ENCODE measurements around the gene RFLNA. TPM values are rescaled to one million over a fixed set of nuclear protein-coding genes. Genes with fewer than 3 reads are reported as not detected.

Gene RFLNA
- polyA plus RNA-seq, 1 donor = 5.0 TPM

DNA sequence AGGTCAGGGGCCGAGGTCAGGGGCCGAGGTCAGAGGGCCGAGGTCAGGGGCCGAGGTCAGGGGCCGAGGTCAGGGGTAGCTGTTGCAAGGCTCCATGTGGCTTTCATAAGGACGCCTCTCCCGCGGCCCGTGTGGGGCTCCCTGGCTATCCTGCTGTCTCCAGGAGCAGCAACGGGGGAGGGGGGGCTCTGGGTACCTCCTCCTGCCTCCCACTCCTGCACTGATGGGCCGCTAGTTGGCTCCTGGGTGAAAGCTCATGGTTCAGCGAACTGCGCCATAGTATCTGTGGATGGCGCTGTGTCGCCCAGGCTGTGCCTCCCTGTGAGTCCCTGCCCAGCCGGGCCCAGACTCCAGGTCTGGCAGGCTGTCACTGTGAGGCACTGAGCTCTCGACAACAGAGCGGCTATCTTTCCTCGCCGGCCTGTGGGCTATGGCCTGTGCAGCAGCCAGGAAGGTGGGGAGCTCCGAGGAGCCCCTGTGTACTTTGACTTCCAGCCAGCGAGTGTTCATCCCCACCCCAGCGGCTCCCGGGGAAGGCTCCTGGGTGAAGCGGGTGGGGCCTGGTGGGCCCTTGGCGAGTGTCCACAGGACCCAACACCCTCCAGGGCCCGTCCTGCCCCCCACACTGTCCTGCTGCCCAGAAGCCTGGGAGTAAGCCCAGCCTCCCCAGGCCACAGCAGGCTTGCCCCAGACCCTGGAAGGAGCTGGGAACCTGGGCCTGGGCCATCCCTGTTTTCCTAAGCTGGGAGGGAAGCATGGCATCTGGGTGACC, 8.1 kb downstream of the RFLNA start:
- no peak for DNase-seq

GRCh38 chr12:124303579-124304313, 8.9 kb downstream of the RFLNA start:
- no peak for DNase-seq

DNA sequence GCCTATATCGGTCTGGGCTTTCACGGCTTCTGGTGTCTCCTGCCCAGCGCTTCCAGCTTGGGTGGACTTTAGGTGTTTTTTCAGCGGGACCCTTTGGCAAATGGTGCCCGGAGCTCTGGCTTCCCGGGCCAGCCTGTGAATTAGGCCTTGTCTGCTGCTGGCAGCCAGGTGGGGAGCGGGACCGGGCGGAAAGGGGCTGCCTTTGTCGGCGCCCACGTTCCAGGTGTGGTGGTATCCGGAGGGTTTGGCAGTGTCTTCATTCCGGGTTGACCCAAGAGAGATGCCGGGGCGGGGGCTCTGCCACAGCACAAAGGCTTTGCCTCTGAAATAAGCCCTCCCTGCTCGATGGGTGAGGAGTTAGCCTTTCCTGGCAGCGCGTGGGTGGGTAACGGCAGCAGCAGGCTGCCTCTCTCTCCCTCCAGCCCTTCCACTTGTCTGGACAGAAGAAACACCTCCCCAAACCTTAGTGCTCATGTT, 9.5 kb downstream of the RFLNA start:
- no peak for DNase-seq

DNA sequence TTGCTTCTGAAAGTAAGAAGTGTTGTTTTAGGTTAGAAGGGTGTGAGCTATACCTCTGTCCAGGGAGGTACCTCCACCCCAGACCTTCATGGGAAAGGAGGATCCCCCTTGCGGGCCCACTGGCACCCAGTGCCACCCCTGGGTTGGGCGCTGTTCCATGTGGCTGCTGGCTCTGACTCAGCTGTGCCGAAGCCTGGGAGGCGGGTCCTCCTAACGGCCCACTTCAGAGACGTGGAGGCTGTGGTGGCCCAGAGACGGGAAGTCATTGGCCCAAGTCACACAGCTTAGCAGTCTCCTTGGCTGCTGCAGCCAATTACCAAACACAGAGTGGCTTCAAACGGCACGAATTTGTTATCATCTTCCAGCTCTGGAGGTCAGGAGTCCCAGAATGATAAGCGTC, 10.2 kb downstream of the RFLNA start:
- DNase-seq = no peak

- no peak for DNase-seq
Observed at GRCh38 chr12:124305776-124306685, 11.1 kb downstream of the RFLNA start.

- no peak for DNase-seq
Observed at GRCh38 chr12:124306686-124307555, 12.0 kb downstream of the RFLNA start.

DNA sequence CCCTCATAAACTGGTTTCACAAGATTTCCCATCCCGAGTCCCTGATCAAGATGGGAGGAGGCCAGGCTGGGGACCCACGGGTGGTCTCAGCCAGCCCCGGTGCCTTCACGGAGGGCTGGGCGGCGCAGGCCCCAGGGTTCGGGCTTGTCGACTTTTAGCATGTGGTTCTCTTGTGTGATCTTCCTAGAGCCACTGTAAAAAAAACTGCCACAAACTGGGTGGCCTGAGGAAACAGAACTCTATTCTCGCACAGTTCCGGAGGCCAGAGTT, 12.6 kb downstream of the RFLNA start:
- DNase-seq = no peak

DNA sequence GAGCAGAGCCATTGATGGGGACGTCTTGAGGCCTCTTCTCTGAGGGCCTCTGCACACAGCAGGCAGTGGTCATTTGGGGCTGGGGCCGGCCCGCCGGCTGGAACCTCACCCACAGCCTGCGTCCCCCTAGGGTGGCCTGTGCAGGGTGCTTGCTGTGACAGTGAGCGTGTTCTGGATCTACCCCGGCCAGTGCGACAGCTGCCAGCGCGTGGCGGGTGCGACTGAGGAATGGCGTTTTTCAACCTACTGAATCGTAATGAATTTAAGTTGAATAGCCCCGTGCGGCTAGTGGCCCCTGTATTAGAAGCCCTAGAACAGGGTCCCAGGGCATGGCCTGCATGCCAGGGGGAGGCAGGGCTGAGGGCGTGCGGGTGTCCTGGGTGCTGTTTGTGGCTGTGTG, 13.8 kb downstream of the RFLNA start:
- DNase-seq = no peak

- DNase-seq = no peak
Observed at GRCh38 chr12:124309231-124309630, 14.3 kb downstream of the RFLNA start.

DNA sequence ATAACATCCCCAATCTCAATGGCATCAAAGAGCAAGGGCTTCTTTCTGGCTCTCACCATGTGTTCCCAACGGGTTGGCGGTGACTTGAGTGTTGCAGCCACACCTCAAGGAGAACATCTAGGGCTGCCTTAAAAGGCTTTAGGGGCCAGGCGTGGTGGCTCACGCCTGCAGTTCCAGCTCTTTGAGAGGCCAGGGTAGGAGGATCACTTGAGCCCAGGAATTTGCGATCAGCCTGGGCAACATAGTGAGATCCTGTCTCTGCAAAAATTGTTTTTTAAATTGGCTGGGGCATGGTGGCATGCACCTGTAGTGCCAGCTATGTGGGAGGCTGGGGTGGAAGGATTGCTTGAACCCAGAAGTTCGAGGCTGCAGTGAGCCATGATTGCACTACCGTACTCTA, 14.9 kb downstream of the RFLNA start:
- no peak for DNase-seq

DNA sequence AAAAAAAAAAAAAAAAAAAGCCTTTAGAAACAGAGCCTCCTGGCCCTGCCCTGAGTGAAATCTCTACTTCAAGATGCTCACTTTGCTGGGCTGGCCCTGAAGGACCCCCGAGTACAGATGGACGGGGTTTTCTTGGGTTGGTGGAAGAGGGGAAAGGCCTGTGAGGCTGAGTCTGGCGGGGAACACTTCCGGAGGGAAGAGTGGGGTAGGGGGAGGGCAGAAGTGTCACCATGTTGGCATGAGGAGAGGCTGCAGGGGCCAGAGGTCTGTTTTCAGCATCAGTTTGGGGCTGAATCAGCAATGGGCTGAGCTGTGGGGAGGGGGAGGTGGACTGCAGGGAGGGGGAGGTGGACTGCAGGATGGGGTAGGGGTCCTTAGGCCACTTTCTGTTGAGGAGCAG, 15.3 kb downstream of the RFLNA start:
- DNase-seq = no peak

DNA sequence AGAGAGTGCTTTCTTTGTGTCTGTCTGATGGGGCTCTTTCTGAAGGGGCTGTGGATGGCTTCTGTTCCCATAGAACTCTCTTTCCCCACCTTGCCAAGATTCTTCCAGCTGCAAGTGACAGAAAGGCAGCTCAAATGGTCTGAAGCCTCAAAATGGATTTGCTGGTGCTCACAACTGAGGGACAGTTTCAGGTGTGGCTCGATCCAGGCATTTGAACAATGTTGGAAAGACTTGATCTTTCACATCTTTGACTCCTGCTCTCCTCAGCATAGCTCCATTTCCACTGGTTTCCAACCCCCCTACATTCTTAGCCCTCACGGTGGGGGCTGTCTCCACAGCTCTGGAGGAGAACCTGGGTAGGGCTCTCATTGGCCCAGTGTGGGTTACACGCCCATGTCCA, 15.9 kb downstream of the RFLNA start:
- no peak for DNase-seq

- DNase-seq = no peak
Observed at GRCh38 chr12:124311292-124312109, 16.6 kb downstream of the RFLNA start.

- DNase-seq = no peak
Observed at GRCh38 chr12:124312601-124313000, 17.7 kb downstream of the RFLNA start.

DNA sequence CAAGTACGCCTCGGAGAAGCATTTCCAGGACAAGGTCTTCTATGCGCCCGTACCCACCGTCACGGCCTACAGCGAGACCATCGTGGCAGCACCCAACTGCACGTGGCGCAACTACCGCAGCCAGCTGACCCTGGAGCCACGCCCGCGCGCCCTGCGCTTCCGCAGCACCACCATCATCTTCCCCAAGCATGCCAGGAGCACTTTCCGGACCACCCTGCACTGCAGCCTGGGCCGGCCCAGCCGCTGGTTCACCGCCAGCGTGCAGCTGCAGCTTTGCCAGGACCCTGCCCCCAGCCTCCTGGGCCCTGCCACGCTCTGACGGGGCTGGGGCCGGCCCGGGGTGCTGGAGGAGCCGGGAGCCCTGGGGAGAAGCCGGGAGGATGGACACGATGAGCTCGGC, 19.3 kb downstream of the RFLNA start:
- DNase-seq = no peak

DNA sequence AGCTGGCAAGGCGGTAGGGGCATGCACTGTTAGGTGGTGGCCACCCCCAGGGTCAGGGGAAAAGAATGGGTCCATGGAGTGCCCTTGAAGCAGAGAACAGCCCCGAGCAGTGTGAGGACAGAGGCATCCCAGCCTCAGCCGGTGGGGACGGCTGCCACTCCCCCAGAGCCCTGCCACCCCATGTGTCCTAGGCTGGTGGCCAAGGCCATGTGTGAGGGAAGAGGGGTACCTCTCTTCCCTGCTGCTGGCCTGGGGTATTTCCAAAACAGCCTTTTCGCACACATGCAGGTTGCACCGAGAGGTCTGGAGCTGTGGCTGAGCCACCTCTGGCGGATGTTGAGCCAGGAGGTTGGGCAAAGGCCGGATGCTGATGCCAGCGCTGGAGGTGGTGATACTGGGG, 19.9 kb downstream of the RFLNA start:
- no peak for DNase-seq

GRCh38 chr12:124315372-124316044, 20.6 kb downstream of the RFLNA start:
- DNase-seq = no peak

DNA sequence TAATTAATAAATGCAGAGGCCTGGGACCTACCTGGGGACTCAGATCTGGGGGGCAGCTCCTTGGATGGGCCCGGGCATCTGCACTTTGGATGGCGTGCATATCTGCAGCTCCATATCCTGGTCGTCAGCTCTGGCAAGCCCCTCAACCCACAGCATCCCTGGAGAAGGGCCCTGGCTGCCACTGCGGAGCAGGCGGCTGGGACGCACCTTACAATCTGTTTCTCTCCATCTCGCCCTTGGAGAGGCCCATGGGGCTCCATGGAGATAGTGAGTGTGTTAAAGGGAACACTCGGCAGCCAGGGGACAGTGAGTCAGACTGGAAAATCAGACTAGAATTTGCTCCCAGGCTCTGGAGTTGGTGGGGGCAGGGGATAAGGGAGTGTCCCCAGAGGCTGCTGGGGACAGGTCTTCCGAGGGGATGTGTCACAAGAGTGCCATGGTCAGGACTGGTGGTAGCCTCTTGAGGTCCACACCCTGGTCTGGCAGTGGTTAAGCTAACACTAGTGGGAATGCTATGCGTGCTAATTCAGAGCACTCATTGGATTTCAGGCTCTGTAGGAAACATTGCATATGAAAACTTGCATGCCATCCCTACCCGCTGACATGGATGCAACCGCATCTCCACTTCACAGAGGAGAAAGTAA, 21.5 kb downstream of the RFLNA start:
- no peak for DNase-seq

- no peak for DNase-seq
Observed at GRCh38 chr12:124317400-124317799, 22.5 kb downstream of the RFLNA start.
